KOPT-K1 (cell line): ENCODE results near the gene GAB2.
"Not testable (repeated sequence)": the region's sequence is repeated elsewhere in the genome, so short reads cannot be mapped to it uniquely, and the experiment has no call there.

Experiments used
- H3K27ac ChIP-seq: fragments of 200-600 bp; sonication (generic); 2 replicates; pipeline ENCODE4 v1.5.1; 2016; ENCODE audit warnings: antibody characterized with exemption, mild to moderate bottlenecking, low read depth, low read length; ENCODE audit not compliant: poor library complexity, severe bottlenecking
- H3K36me3 ChIP-seq: fragments of 200-600 bp; sonication (generic); 2 replicates; pipeline ENCODE4 v1.5.1; 2017; ENCODE audit warnings: antibody characterized with exemption, mild to moderate bottlenecking, low read length, moderate library complexity; ENCODE audit not compliant: insufficient read depth
- H3K9me3 ChIP-seq: fragments of 200-600 bp; sonication (generic); 2 replicates; pipeline ENCODE4 v1.5.1; 2017; ENCODE audit warnings: antibody characterized with exemption, low read length, mild to moderate bottlenecking; ENCODE audit not compliant: insufficient read depth, poor library complexity, severe bottlenecking

Gene GAB2

GRCh38 chr11:78373689-78374088 lies 43.9 kb downstream of the GAB2 start:
- Histone ChIP-seq H3K9me3 (peaks cover 13% of the 10 kb centered on the region), H3K36me3 (peaks cover 8% of the 10 kb centered on the region), H3K27ac (peak overlapping the region; percentile 63)

- H3K27ac ChIP-seq = peak overlapping the region; percentile 63
Observed at GRCh38 chr11:78372114-78372768, 45.4 kb downstream of the GAB2 start.

DNA sequence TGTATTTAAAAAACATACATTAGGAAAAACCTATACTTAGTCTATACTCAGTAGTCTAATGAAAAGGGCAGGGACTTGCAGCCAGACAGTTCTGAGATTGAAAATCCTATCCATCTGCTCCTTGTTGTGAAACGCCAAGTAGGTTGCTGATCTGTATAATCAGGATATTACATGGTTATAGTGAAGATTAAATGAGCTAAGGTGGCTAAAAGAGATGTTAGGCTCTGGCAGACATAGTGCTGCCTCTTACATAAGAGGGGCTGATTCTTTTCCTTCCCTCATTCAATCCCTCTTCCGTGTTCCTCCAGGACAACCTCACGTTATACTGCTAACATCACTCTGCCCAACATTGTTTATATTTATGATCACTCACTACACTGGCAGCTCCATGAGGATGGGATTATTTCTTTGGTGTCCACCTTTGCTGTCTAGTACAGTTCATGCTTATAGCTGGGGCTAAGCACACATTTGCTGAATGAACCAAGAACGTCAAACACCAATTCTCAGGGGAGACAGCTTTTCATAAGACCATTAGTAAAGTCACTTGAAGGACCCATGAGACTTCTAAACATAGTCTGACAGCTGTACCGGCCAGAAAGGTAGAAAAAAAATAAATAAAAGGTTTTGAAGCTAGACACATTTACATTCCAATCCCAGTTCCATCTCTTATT lies 46.3 kb downstream of the GAB2 start:
- H3K27ac ChIP-seq = peak overlapping the region; percentile 63

More at GRCh38 chr11:78372114-78372768, 45.4 kb downstream of the GAB2 start:
- H3K36me3 ChIP-seq = peaks cover 8% of the 10 kb centered on the region
- peaks cover 8% of the 10 kb centered on the region for H3K9me3 ChIP-seq

GRCh38 chr11:78370406-78371172 lies 47.0 kb downstream of the GAB2 start:
- no peaks in the 10 kb centered on the region for H3K9me3 ChIP-seq
- peak overlapping the region; percentile 63 for H3K27ac ChIP-seq
- H3K36me3 ChIP-seq = no peaks in the 10 kb centered on the region

More for the DNA sequence above, 46.3 kb downstream of the GAB2 start:
- no peaks in the 10 kb centered on the region for H3K36me3 ChIP-seq
- H3K9me3 ChIP-seq = no peaks in the 10 kb centered on the region

GRCh38 chr11:78365381-78365792 lies 52.2 kb downstream of the GAB2 start:
- Histone ChIP-seq H3K27ac (peak overlapping the region; percentile 36), H3K9me3 (no peaks in the 10 kb centered on the region), H3K36me3 (no peaks in the 10 kb centered on the region)

- H3K9me3 ChIP-seq = no peaks in the 10 kb centered on the region
- peak overlapping the region; percentile 19 for H3K27ac ChIP-seq
- no peaks in the 10 kb centered on the region for H3K36me3 ChIP-seq
Observed at GRCh38 chr11:78364128-78364751, 53.4 kb downstream of the GAB2 start.

DNA sequence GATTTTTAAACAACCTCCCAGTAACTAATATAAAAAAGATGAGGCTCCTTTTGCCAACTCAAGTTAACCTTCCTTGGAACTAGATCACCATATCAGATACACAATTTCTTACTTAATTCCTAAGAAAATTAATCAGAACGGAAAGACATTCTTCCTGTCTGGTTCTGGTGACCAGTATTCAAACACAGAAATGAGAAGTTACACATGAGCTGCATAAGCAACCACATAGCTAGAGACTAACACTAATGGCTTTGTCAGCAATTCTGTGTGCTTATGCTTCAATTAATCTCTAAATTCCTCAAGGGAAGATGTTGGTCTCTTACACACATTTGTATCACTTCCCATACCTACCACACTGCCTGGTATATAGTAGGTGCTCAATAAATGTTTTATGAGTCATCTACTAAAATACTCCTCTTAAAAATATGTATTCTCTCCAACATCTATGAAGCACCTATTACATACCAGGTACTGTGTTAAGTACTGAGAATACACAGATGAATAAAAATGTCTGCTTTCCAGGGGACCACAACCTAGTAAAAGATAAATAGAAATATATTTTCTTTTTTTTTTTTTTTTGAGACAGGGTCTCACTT lies 54.5 kb downstream of the GAB2 start:
- Histone ChIP-seq H3K9me3 (no peaks in the 10 kb centered on the region), H3K36me3 (no peaks in the 10 kb centered on the region), H3K27ac (peak overlapping the region; percentile 6)

DNA sequence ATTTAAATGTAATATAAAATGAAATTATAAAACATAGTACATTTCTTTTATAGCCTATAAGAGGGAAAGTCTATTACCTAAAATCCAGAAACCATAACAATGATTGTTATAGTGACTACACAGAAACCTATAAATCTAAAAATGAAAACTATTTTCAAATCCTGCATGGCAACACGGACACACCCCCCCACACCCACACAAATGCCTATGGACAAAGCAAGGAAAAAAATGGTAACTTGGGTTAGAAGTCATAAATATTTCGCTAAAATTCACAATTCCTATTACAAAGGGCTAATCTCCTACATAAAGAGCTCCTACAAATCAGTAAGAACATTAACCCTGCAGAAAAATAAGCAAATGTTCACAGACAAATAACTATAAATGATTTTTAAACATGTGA lies 56.4 kb downstream of the GAB2 start:
- Histone ChIP-seq H3K36me3 (no peaks in the 10 kb centered on the region), H3K9me3 (no peaks in the 10 kb centered on the region), H3K27ac (peak overlapping the region; percentile 15)

DNA sequence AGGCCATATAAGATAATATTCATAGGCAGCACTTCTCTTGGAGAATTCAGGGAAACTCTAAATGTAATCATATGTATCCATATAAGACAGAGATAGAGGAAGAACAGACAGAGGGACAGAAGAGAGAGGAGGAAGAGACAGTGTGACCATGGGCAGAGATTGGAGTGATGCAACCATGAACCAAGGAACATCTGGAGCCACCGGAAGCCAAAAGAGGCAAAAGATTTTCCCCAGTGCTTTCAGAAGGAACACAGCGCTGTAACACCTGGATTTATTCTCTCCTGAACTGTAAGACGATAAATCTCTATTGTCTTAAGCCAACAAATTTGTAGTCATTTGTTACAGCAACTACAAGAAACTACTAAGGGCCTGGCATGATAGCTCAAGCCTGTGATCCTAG lies 57.7 kb downstream of the GAB2 start:
- Histone ChIP-seq H3K27ac (peak overlapping the region; percentile 51), H3K36me3 (no peaks in the 10 kb centered on the region), H3K9me3 (no peaks in the 10 kb centered on the region)

GRCh38 chr11:78357924-78358323 lies 59.7 kb downstream of the GAB2 start:
- not testable (repeated sequence) for H3K9me3 ChIP-seq, H3K36me3 ChIP-seq, H3K27ac ChIP-seq

DNA sequence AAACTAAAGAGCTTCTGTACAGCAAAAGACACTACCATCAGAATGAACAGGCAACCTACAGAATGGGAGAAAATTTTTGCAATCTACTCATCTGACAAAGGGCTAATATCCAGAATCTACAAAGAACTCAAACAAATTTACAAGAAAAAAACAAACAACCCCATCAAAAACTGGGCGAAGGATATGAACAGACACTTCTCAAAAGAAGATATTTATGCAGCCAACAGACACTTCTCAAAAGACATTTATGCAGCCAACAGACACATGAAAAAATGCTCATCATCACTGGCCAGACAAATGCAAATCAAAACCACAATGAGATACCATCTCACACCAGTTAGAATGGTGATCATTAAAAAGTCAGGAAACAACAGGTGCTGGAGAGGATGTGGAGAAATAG lies 60.2 kb downstream of the GAB2 start:
- not testable (repeated sequence) for H3K9me3 ChIP-seq, H3K36me3 ChIP-seq
- H3K27ac ChIP-seq = peak overlapping the region; percentile 98

GRCh38 chr11:78355742-78356141 lies 61.9 kb downstream of the GAB2 start:
- not testable (repeated sequence) for H3K9me3 ChIP-seq, H3K36me3 ChIP-seq
- peak overlapping the region; percentile 98 for H3K27ac ChIP-seq

GRCh38 chr11:78355309-78355705 lies 62.3 kb downstream of the GAB2 start:
- Histone ChIP-seq H3K9me3 (no peaks in the 10 kb centered on the region), H3K36me3 (no peaks in the 10 kb centered on the region), H3K27ac (peak overlapping the region; percentile 98)

DNA sequence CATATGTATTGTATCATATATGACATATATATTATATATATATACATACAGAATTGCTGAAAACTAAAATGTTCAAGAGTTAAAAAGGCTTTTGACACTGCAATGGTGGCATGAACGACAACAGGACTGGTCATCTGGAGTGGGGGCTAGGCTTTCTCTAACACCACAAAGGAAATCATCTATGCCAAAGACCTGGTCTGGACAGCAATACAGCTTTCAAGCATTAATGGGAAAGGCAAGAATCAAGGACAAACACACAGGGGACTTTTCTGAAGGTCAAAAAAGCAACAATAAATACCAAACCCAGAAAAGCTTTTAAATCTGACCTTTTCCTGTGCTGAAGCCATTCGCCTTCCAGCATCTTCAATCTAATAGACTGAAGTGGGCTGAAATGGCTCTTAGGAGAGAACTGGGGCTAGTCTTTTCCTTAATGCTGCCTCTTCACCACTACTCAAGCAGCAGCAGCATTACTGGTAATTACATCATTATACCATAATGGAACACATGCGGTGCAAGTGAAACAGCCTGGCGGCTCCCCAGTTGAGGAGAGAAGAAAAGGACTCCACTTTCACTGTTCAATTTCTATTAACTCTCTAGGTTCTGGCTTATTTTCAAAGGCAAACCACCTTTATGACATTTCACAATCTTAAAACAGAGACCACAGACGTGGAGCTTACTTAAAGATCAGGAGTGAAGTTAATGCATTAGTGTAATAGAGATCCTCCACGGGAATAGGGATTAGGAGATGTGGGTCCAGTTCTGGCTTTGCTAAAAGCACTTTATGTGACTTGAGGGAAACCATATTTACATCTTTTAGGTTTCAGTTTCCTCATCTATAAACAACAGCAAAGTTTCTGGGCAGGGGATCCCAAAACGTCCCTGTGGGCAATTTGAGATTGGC lies 63.0 kb downstream of the GAB2 start:
- Histone ChIP-seq H3K36me3 (no peaks in the 10 kb centered on the region), H3K27ac (peak overlapping the region; percentile 98), H3K9me3 (no peaks in the 10 kb centered on the region)
